ENCODE results near the gene RNF38. TPM values are rescaled to one million over a fixed set of nuclear protein-coding genes. Genes with fewer than 3 reads are reported as not detected.

The RNF38 gene
- polyA plus RNA-seq, 1 of the 3 experiments (the other 2 are of a cell fraction): 9.5 TPM

DNA sequence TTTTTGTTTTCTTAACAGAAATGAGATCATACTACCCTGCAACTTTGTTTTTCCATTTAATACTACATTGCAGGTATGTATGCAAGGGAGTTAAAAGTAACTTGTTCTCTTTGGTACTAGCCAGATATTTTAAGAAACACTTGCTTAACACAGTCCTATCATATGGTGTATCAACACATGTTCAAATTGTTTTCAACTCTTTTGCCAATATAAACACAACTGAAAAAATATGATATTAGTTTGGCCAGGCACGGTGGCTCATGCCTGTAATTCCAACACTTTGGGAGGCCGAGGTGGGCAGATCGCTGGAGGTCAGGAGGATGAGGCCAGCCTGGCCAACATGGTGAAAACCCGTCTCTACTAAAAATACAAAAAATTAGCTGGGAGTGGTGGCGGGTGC lies 41.6 kb downstream of the RNF38 start:
- H3K27ac ChIP-seq (ENCODE audit: low read depth in 2 of 2, low read length in 1 of 2): no peak overlapping the region
- ChIA-PET POLR2A (no interaction called here), CTCF (interaction anchor here (1.3 to 1.5 kb wide), 2 partner anchors 9 to 49 kb away, joined by 3 to 4 read pairs; no protein-coding TSS in a partner anchor)
- H3K4me2 ChIP-seq: no peak overlapping the region
- peaks cover 10% of the 10 kb centered on the region for H3F3A ChIP-seq (replicated peaks; ENCODE audit: insufficient read depth)
- DNase-seq: no peak
- no peak overlapping the region for H2AFZ ChIP-seq (ENCODE audit: low read depth)
- H3K4me3 ChIP-seq (ENCODE audit: low read depth in 2 of 2, low read length in 1 of 2): no peak overlapping the region
- H3K36me3 ChIP-seq (replicated peaks in 1 of 2; ENCODE audit: control insufficient read depth in 1 of 2, insufficient read depth in 2 of 2, low read length in 1 of 2): peaks cover 46 to 65% of the 10 kb centered on the region in 2 experiments
- H3K9me3 ChIP-seq: no peaks in the 10 kb centered on the region
- 96% methylated on average over 5 of the region's 5 CpGs for WGBS (ENCODE audit: low lambda C conversion rate)
- peaks cover 3% of the 10 kb centered on the region for H4K20me1 ChIP-seq (ENCODE audit: insufficient read depth)
- H3K79me2 ChIP-seq (ENCODE audit: insufficient read depth): peaks cover 36% of the 10 kb centered on the region
- TF ChIP-seq SMC3 (IDR thresholded peaks at IDR 0.05; ENCODE audit: low read depth, low read length): no peak
- TF ChIP-seq FOXJ3 (CRISPR knock-in tag; IDR thresholded peaks at IDR 0.05): no peak
- TF ChIP-seq RXRA (IDR thresholded peaks at IDR 0.05; ENCODE audit: borderline replicate concordance, low read depth): no peak
- TF ChIP-seq, protein P1, sequence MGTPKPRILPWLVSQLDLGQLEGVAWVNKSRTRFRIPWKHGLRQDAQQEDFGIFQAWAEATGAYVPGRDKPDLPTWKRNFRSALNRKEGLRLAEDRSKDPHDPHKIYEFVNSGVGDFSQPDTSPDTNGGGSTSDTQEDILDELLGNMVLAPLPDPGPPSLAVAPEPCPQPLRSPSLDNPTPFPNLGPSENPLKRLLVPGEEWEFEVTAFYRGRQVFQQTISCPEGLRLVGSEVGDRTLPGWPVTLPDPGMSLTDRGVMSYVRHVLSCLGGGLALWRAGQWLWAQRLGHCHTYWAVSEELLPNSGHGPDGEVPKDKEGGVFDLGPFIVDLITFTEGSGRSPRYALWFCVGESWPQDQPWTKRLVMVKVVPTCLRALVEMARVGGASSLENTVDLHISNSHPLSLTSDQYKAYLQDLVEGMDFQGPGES (IDR thresholded peaks at IDR 0.05; ENCODE audit: low read depth, low read length): no peak
- TF ChIP-seq RAD21 (IDR thresholded peaks at IDR 0.05; ENCODE audit: low read length): no peak
- TF ChIP-seq, protein P2, sequence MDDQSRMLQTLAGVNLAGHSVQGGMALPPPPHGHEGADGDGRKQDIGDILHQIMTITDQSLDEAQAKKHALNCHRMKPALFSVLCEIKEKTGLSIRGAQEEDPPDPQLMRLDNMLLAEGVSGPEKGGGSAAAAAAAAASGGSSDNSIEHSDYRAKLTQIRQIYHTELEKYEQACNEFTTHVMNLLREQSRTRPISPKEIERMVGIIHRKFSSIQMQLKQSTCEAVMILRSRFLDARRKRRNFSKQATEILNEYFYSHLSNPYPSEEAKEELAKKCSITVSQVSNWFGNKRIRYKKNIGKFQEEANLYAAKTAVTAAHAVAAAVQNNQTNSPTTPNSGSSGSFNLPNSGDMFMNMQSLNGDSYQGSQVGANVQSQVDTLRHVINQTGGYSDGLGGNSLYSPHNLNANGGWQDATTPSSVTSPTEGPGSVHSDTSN (IDR thresholded peaks at IDR 0.05): no peak
- TF ChIP-seq POLR2AphosphoS5 (IDR thresholded peaks at IDR 0.05; ENCODE audit: low read depth, low read length): no peak
- TF ChIP-seq, protein P3, sequence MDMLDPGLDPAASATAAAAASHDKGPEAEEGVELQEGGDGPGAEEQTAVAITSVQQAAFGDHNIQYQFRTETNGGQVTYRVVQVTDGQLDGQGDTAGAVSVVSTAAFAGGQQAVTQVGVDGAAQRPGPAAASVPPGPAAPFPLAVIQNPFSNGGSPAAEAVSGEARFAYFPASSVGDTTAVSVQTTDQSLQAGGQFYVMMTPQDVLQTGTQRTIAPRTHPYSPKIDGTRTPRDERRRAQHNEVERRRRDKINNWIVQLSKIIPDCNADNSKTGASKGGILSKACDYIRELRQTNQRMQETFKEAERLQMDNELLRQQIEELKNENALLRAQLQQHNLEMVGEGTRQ (IDR thresholded peaks at IDR 0.05; ENCODE audit: borderline replicate concordance, low read depth, low read length): no peak
- no peak for TF ChIP-seq FOXM1 (IDR thresholded peaks at IDR 0.05; ENCODE audit: low read depth)
- no peak for TF ChIP-seq NFIC (IDR thresholded peaks at IDR 0.05; ENCODE audit: borderline replicate concordance)
- no peak for TF ChIP-seq RFX5 (IDR thresholded peaks at IDR 0.05; ENCODE audit: low read length)
- no peak for TF ChIP-seq GABPA (IDR thresholded peaks at IDR 0.05; ENCODE audit: low read depth)
- TF ChIP-seq, protein P4, sequence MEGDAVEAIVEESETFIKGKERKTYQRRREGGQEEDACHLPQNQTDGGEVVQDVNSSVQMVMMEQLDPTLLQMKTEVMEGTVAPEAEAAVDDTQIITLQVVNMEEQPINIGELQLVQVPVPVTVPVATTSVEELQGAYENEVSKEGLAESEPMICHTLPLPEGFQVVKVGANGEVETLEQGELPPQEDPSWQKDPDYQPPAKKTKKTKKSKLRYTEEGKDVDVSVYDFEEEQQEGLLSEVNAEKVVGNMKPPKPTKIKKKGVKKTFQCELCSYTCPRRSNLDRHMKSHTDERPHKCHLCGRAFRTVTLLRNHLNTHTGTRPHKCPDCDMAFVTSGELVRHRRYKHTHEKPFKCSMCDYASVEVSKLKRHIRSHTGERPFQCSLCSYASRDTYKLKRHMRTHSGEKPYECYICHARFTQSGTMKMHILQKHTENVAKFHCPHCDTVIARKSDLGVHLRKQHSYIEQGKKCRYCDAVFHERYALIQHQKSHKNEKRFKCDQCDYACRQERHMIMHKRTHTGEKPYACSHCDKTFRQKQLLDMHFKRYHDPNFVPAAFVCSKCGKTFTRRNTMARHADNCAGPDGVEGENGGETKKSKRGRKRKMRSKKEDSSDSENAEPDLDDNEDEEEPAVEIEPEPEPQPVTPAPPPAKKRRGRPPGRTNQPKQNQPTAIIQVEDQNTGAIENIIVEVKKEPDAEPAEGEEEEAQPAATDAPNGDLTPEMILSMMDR (IDR thresholded peaks at IDR 0.05): no peak
- TF ChIP-seq EP300 (IDR thresholded peaks at IDR 0.05; ENCODE audit: borderline replicate concordance in 1 of 2, low read depth in 1 of 2, low read length in 1 of 2): no peak
- no peak for TF ChIP-seq MEF2A (IDR thresholded peaks at IDR 0.05; ENCODE audit: borderline replicate concordance, low read depth)
- TF ChIP-seq JUND (IDR thresholded peaks at IDR 0.05): no peak
- no peak for TF ChIP-seq EZH2phosphoT487 (IDR thresholded peaks at IDR 0.05; ENCODE audit: borderline replicate concordance, low read depth)
- TF ChIP-seq YY1 (IDR thresholded peaks at IDR 0.05; ENCODE audit: low read depth): no peak
- TF ChIP-seq, protein P5, sequence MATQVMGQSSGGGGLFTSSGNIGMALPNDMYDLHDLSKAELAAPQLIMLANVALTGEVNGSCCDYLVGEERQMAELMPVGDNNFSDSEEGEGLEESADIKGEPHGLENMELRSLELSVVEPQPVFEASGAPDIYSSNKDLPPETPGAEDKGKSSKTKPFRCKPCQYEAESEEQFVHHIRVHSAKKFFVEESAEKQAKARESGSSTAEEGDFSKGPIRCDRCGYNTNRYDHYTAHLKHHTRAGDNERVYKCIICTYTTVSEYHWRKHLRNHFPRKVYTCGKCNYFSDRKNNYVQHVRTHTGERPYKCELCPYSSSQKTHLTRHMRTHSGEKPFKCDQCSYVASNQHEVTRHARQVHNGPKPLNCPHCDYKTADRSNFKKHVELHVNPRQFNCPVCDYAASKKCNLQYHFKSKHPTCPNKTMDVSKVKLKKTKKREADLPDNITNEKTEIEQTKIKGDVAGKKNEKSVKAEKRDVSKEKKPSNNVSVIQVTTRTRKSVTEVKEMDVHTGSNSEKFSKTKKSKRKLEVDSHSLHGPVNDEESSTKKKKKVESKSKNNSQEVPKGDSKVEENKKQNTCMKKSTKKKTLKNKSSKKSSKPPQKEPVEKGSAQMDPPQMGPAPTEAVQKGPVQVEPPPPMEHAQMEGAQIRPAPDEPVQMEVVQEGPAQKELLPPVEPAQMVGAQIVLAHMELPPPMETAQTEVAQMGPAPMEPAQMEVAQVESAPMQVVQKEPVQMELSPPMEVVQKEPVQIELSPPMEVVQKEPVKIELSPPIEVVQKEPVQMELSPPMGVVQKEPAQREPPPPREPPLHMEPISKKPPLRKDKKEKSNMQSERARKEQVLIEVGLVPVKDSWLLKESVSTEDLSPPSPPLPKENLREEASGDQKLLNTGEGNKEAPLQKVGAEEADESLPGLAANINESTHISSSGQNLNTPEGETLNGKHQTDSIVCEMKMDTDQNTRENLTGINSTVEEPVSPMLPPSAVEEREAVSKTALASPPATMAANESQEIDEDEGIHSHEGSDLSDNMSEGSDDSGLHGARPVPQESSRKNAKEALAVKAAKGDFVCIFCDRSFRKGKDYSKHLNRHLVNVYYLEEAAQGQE (IDR thresholded peaks at IDR 0.05; ENCODE audit: low read depth, low read length): no peak
- no peak for TF ChIP-seq CHD2 (IDR thresholded peaks at IDR 0.05; ENCODE audit: low read length, partially characterized antibody)
- H3K27me3 ChIP-seq (ENCODE audit: insufficient read depth): no peaks in the 10 kb centered on the region
- no peaks in the 10 kb centered on the region for H3K9me2 ChIP-seq
- no peak overlapping the region for H3K9ac ChIP-seq
- no peaks in the 10 kb centered on the region for H3K4me1 ChIP-seq (ENCODE audit: control insufficient read depth in 1 of 2, insufficient read depth in 2 of 2, low read depth in 1 of 2, low read length in 1 of 2)
